ENCODE results near the gene HBP1. TPM values are rescaled to one million over a fixed set of nuclear protein-coding genes. Genes with fewer than 3 reads are reported as not detected.

HBP1 gene
- polyA plus RNA-seq, 1 donor from 2014 or later = 37.7 TPM

DNA sequence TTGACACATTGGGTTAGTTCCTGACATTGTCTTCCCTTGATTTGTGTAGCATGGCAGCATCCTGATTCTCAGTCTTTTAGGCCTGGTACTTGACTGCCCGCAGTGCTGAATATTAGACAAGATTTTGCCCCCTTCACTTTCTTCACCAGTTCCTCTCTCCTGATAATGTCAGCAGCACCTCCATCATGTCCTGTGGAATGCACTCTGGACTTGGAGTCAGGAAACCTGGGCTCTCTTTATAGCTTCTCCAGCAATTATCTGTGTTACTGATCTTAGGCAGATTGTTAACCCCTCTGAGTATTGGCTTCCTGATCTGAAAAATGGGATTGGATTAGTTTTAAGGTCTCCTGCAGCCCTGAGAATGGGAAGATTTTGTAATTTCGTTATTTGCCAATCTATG, 19.0 kb downstream of the HBP1 start:
- Histone ChIP-seq H3F3A (ENCODE audit: insufficient read depth, low read length, poor library complexity, severe bottlenecking) (no peaks in the 10 kb centered on the region), H3K27ac (ENCODE audit: low read length) (no peak overlapping the region), H2AFZ (ENCODE audit: low read depth, low read length) (no peak overlapping the region), H3K9ac (ENCODE audit: low read length) (no peak overlapping the region), H3K79me2 (replicated peaks; ENCODE audit: insufficient read depth, low read length) (no peaks in the 10 kb centered on the region), H3K4me3 (ENCODE audit: low read length) (no peak overlapping the region), H3K9me3 (ENCODE audit: low read length) (no peaks in the 10 kb centered on the region), H4K20me1 (ENCODE audit: insufficient read depth) (no peaks in the 10 kb centered on the region), H3K27me3 (ENCODE audit: insufficient read depth, low read depth, low read length) (no peaks in the 10 kb centered on the region), H3K9me2 (ENCODE audit: insufficient read depth, low read length) (no peaks in the 10 kb centered on the region), H3K36me3 (ENCODE audit: insufficient read depth, low read length) (peaks cover 12% of the 10 kb centered on the region), H3K4me2 (ENCODE audit: low read length) (no peak overlapping the region)
- TF ChIP-seq EP300 (conservative IDR thresholded peaks at IDR 0.05; ENCODE audit: poor library complexity, severe bottlenecking) (no peak), MXI1 (conservative IDR thresholded peaks at IDR 0.05; ENCODE audit: poor library complexity, severe bottlenecking) (no peak), RAD21 (conservative IDR thresholded peaks at IDR 0.05) (no peak), EZH2 (IDR thresholded peaks at IDR 0.05; ENCODE audit: borderline replicate concordance, insufficient read depth, low read length, poor library complexity, severe bottlenecking) (no peak), SMC3 (conservative IDR thresholded peaks at IDR 0.05; ENCODE audit: poor library complexity) (no peak), POLR2AphosphoS5 (IDR thresholded peaks at IDR 0.05) (no peak)

DNA sequence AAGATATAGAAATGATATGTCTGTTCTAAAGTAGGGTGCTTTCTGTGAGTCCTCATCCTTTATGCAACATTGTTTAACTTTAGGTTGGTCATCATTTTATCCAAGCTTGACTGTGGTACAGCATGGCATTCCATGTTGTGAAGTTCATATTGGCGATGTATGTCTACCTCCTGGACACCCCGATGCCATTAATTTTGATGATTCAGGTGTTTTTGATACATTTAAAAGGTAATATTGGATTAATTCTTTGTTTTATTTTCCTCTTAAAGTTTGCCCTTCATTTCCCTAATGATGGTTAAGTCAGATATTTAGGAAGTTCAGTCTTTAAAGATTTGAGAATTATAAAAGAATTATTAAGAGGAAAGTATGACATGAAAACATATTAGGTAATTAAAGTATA, 21.3 kb downstream of the HBP1 start:
- Histone ChIP-seq H3K27me3 (ENCODE audit: insufficient read depth, low read depth, low read length) (no peaks in the 10 kb centered on the region), H3K9me3 (ENCODE audit: low read length) (no peaks in the 10 kb centered on the region), H3K4me2 (ENCODE audit: low read length) (no peak overlapping the region), H3K4me3 (ENCODE audit: low read length) (no peak overlapping the region), H3K36me3 (ENCODE audit: insufficient read depth, low read length) (peaks cover 5% of the 10 kb centered on the region), H2AFZ (ENCODE audit: low read depth, low read length) (no peak overlapping the region), H3F3A (ENCODE audit: insufficient read depth, low read length, poor library complexity, severe bottlenecking) (no peaks in the 10 kb centered on the region), H3K9ac (ENCODE audit: low read length) (no peak overlapping the region), H4K20me1 (ENCODE audit: insufficient read depth) (no peaks in the 10 kb centered on the region), H3K9me2 (ENCODE audit: insufficient read depth, low read length) (no peaks in the 10 kb centered on the region), H3K79me2 (replicated peaks; ENCODE audit: insufficient read depth, low read length) (no peaks in the 10 kb centered on the region), H3K27ac (ENCODE audit: low read length) (no peak overlapping the region)
- TF ChIP-seq, protein P1, sequence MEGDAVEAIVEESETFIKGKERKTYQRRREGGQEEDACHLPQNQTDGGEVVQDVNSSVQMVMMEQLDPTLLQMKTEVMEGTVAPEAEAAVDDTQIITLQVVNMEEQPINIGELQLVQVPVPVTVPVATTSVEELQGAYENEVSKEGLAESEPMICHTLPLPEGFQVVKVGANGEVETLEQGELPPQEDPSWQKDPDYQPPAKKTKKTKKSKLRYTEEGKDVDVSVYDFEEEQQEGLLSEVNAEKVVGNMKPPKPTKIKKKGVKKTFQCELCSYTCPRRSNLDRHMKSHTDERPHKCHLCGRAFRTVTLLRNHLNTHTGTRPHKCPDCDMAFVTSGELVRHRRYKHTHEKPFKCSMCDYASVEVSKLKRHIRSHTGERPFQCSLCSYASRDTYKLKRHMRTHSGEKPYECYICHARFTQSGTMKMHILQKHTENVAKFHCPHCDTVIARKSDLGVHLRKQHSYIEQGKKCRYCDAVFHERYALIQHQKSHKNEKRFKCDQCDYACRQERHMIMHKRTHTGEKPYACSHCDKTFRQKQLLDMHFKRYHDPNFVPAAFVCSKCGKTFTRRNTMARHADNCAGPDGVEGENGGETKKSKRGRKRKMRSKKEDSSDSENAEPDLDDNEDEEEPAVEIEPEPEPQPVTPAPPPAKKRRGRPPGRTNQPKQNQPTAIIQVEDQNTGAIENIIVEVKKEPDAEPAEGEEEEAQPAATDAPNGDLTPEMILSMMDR (IDR thresholded peaks at IDR 0.05; ENCODE audit: poor library complexity, severe bottlenecking) = no peak
- no peak for TF ChIP-seq POLR2AphosphoS5 (IDR thresholded peaks at IDR 0.05)

DNA sequence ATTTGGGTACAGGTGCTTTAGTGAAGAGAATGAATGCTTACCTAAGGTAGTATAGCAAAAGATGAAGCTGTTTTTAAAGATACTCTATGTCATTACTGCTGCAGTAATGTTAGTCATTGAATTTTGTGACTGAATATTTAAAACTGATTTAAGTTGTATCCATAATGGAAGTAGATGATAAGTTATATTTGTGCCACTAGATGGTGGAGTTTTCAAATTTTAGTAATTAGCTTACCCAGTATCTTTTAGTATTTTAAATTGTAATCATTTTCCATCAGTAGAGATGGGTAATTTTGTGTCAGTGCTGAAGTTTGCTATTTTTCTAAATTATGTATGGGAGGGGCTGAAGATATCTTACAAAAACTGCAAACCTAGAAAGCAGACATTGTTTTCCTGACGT, 25.2 kb downstream of the HBP1 start:
- Histone ChIP-seq H3K36me3 (ENCODE audit: insufficient read depth, low read length) (peaks cover 5% of the 10 kb centered on the region), H3F3A (ENCODE audit: insufficient read depth, low read length, poor library complexity, severe bottlenecking) (no peaks in the 10 kb centered on the region), H3K9me2 (ENCODE audit: insufficient read depth, low read length) (no peaks in the 10 kb centered on the region), H3K9me3 (ENCODE audit: low read length) (no peaks in the 10 kb centered on the region), H4K20me1 (ENCODE audit: insufficient read depth) (no peaks in the 10 kb centered on the region), H3K79me2 (replicated peaks; ENCODE audit: insufficient read depth, low read length) (no peaks in the 10 kb centered on the region), H2AFZ (ENCODE audit: low read depth, low read length) (no peak overlapping the region), H3K27ac (ENCODE audit: low read length) (no peak overlapping the region), H3K9ac (ENCODE audit: low read length) (no peak overlapping the region), H3K4me2 (ENCODE audit: low read length) (no peak overlapping the region), H3K27me3 (ENCODE audit: insufficient read depth, low read depth, low read length) (no peaks in the 10 kb centered on the region), H3K4me3 (ENCODE audit: low read length) (no peak overlapping the region)
- TF ChIP-seq, protein P1 (IDR thresholded peaks at IDR 0.05; ENCODE audit: poor library complexity, severe bottlenecking) = peak; percentile 42
- TF ChIP-seq EZH2 (IDR thresholded peaks at IDR 0.05; ENCODE audit: borderline replicate concordance, insufficient read depth, low read length, poor library complexity, severe bottlenecking) = no peak
- TF ChIP-seq MXI1 (conservative IDR thresholded peaks at IDR 0.05; ENCODE audit: poor library complexity, severe bottlenecking) = no peak

Data from neural cell (in vitro differentiated cells).